Chondrocyte (in vitro differentiated cells): ENCODE measurements around the gene CEP41. TPM values are rescaled to one million over a fixed set of nuclear protein-coding genes. Genes with fewer than 3 reads are reported as not detected.

Source experiments
- DNase-seq: peaks from one replicate; pipeline ENCODE4 v3.0.0; 2021; ENCODE audit warnings: mixed read lengths, low spot score
- H3K27ac Mint-ChIP-seq: one replicate; pipeline ENCODE4 v1.8.0; 2021; ENCODE audit warnings: mild to moderate bottlenecking, moderate library complexity, mixed read lengths; ENCODE audit not compliant: unreplicated experiment
- H3K27me3 Mint-ChIP-seq: 2 replicates; pipeline ENCODE4 v1.8.0; 2021; ENCODE audit warnings: low read depth, mixed read lengths
- H3K36me3 Mint-ChIP-seq: 2 replicates; pipeline ENCODE4 v1.8.0; 2021; ENCODE audit warnings: low read depth, mixed read lengths
- H3K4me1 Mint-ChIP-seq: 2 replicates; pipeline ENCODE4 v1.8.0; 2021; ENCODE audit warnings: low read depth, mild to moderate bottlenecking, mixed read lengths
- H3K4me3 Mint-ChIP-seq: one replicate; pipeline ENCODE4 v1.8.0; 2021; ENCODE audit warnings: mild to moderate bottlenecking, moderate library complexity, mixed read lengths; ENCODE audit not compliant: unreplicated experiment
- H3K9me3 Mint-ChIP-seq: 2 replicates; pipeline ENCODE4 v1.8.0; 2021; ENCODE audit warnings: low read depth, mixed read lengths
- total RNA-seq: library from RNA; stranded (reverse); gene quantifications from 3 replicates; pipeline ENCODE4 v1.2.1, GENCODE V29; 2021
- TF ChIP-seq, protein P1 (sequence below): fragments of 200-600 bp; sonication (generic); IDR thresholded peaks from 2 replicates; pipeline ENCODE4 v1.5.0; 2021; ENCODE audit warnings: antibody characterized with exemption, mild to moderate bottlenecking, moderate library complexity

CEP41 gene
- total RNA-seq, 1 donor from 2014 or later, result 10.3 TPM

DNA sequence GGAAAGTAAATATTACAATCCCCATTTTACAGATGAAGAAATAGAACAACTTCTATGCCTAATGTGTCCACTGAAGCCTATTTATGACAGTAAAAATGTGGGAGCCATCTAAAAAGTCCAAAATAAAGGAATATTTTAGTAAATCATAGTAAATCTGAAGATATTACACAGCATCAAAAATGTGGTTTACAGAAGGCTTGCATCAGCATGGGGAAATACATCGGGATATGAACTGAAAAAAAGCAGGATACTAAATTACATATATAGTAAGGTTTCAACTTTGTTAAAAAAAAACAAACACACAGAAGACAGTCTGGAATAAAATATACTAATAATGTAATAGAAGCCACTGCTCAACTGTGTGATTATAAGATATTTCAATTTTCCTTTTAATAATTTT, 39.7 kb downstream of the CEP41 start:
- peaks cover 8% of the 10 kb centered on the region for H3K36me3 Mint-ChIP-seq
- H3K4me1 Mint-ChIP-seq, result peaks cover 53% of the 10 kb centered on the region
- DNase-seq, result no peak
- peak overlapping the region; percentile 96 for H3K27ac Mint-ChIP-seq
- TF ChIP-seq, protein P1, sequence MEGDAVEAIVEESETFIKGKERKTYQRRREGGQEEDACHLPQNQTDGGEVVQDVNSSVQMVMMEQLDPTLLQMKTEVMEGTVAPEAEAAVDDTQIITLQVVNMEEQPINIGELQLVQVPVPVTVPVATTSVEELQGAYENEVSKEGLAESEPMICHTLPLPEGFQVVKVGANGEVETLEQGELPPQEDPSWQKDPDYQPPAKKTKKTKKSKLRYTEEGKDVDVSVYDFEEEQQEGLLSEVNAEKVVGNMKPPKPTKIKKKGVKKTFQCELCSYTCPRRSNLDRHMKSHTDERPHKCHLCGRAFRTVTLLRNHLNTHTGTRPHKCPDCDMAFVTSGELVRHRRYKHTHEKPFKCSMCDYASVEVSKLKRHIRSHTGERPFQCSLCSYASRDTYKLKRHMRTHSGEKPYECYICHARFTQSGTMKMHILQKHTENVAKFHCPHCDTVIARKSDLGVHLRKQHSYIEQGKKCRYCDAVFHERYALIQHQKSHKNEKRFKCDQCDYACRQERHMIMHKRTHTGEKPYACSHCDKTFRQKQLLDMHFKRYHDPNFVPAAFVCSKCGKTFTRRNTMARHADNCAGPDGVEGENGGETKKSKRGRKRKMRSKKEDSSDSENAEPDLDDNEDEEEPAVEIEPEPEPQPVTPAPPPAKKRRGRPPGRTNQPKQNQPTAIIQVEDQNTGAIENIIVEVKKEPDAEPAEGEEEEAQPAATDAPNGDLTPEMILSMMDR, result no peak
- H3K9me3 Mint-ChIP-seq, result no peaks in the 10 kb centered on the region
- no peak overlapping the region for H3K4me3 Mint-ChIP-seq
- H3K27me3 Mint-ChIP-seq, result no peaks in the 10 kb centered on the region

DNA sequence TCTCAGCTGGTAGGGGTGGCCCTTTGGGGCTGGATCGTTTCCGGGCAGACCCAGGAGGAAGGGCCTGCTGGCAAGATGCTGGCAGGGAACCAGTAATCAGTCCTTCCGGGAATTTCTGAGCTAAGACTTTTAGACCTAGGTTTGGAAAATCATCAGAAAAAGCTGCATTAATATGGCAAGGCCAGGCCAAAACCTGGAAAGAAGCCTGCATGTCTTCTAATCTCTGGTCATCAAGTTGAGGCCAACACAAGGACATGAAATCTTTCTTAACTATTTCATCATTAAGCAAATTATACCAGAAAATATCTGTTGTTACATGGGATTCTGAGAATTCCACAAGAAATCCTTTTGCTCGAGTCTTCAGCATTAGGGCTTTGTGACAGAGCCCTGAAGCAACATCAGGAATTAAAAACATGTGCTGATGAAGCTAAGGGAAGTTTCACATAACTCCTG, 40.7 kb downstream of the CEP41 start:
- DNase-seq, result no peak
- H3K36me3 Mint-ChIP-seq, result peaks cover 8% of the 10 kb centered on the region
- H3K4me1 Mint-ChIP-seq, result peaks cover 60% of the 10 kb centered on the region
- TF ChIP-seq, protein P1, result no peak
- no peaks in the 10 kb centered on the region for H3K9me3 Mint-ChIP-seq
- no peaks in the 10 kb centered on the region for H3K27me3 Mint-ChIP-seq
- H3K4me3 Mint-ChIP-seq, result no peak overlapping the region
- peak overlapping the region; percentile 96 for H3K27ac Mint-ChIP-seq

DNA sequence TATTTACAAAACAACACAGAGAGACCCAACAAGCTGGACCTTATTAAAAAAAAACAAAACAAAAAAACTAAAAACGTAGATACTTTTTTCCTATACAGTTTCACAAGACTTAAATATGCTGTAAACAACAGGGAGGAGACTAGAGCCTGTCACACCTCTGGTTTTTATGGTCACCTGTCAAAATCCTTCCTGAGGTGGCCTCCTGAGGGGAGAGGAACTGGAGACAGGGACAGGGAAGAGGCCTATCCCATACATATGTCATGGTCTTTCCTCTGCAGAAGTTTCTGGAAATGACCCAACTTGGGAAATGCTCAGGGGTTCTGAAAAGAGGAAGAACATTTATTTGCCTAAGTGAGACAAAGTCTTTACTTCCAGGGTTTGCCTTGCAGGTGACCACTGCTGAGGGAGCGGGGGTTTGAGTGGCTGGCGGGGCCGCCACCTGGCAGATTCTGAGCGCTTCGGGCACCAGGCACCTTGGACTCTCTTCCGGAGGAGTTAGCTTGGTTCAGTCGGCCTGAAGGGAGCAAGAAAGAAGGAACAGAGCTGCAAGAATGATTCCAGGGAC, 42.2 kb downstream of the CEP41 start:
- TF ChIP-seq, protein P1, result no peak
- Mint-ChIP-seq H3K4me1 (peaks cover 63% of the 10 kb centered on the region), H3K27ac (peak overlapping the region; percentile 49), H3K27me3 (no peaks in the 10 kb centered on the region), H3K36me3 (peaks cover 8% of the 10 kb centered on the region), H3K9me3 (no peaks in the 10 kb centered on the region), H3K4me3 (no peak overlapping the region)
- DNase-seq, result no peak

DNA sequence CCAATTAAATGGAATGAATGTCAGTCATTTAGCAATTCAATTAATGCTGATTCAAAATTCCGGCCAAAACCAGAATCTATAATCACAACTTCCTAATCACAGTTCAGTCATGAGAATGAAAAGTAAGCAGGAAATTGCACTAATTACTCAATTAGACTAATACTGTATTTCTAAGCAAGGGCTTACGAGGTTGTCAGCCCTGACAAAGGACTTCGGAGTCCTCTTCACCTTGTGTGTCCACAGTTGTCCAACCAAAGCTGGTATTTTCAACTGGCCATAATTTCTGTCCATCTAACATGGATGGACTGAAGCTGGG, 43.1 kb downstream of the CEP41 start:
- no peak for DNase-seq
- peak overlapping the region; percentile 2 for H3K27ac Mint-ChIP-seq
- H3K4me1 Mint-ChIP-seq, result peaks cover 68% of the 10 kb centered on the region
- no peaks in the 10 kb centered on the region for H3K9me3 Mint-ChIP-seq
- no peaks in the 10 kb centered on the region for H3K27me3 Mint-ChIP-seq
- peaks cover 6% of the 10 kb centered on the region for H3K36me3 Mint-ChIP-seq
- TF ChIP-seq, protein P1, result no peak
- no peak overlapping the region for H3K4me3 Mint-ChIP-seq

DNA sequence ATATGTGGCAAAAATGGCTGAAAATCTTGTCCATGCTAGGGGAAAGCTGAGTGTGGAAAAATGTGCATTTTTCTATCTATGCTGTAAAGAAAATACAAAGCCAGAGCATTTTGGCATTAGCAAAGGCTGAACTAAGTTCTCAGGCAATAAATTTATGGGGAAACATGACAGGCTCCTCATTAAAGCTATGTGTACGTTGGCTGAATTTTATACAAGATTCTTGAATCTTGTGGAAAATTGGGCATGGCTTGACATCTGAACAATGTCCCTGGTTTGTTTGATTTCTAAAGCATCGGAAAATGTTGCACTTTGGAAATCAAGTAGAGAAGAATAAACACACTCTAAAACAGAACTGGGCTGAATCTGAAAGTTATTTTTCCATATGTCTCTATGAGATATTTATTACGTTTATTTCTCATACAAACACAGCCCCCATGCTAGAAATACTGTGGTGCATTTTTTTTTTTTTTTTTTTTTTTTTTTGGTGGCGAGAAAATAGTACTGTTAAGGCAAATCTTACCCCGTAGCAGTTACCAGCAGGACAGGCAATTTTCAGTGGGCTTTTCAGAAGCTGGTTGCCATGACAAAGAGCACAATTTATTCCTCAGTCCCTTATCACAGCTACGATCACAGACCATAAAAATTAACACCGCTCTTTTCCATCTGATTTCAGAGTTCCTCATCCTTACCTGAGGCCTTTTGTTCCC, 43.6 kb downstream of the CEP41 start:
- Mint-ChIP-seq H3K4me1 (peaks cover 73% of the 10 kb centered on the region), H3K27me3 (no peaks in the 10 kb centered on the region), H3K9me3 (no peaks in the 10 kb centered on the region), H3K4me3 (no peak overlapping the region), H3K27ac (peak overlapping the region; percentile 2), H3K36me3 (peaks cover 2% of the 10 kb centered on the region)
- no peak for DNase-seq
- TF ChIP-seq, protein P1, result no peak
